GM21576 (cell line): Measurements from ENCODE around the gene BTRC.
A peak's percentile ranks its signal among the peaks of the same experiment; 100 is the strongest.

ENCODE experiments used
- ATAC-seq: cut with Tn5 transposase; IDR thresholded peaks from one replicate; pipeline ENCODE4 v1.9.1; 2021; ENCODE audit warnings: mild to moderate bottlenecking, moderate library complexity; ENCODE audit not compliant: unreplicated experiment

BTRC gene

GRCh38 chr10:101564490-101564991 is 210.6 kb downstream of the BTRC start:
- no peak for ATAC-seq

- ATAC-seq, result no peak
Observed at GRCh38 chr10:101565370-101565900, 211.5 kb downstream of the BTRC start.

DNA sequence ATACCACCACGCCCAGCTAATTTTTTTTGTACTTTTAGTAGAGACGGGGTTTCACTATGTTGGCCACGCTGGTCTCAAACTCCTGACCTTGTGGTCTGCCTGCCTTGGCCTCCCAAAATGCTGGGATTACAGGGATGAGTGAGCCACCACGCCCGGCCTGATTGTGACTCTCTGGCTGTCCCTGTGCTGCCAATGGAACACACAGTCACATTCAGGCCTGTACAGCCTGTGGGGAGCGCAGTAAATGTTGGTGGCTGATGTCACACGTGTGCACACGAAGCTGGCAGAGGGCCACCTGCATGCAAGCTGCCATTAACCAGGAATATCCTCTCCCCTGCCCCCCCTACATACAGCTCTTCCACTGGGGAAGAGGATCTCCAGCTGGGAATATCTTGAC is 212.0 kb downstream of the BTRC start:
- ATAC-seq, result no peak

- ATAC-seq, result no peak
Observed at GRCh38 chr10:101566333-101567164, 212.6 kb downstream of the BTRC start.

- no peak for ATAC-seq
Observed at GRCh38 chr10:101567165-101568006, 213.4 kb downstream of the BTRC start.

- ATAC-seq, result no peak
Observed at GRCh38 chr10:101568054-101568745, 214.2 kb downstream of the BTRC start.

- ATAC-seq, result no peak
Observed at GRCh38 chr10:101569323-101569621, 215.3 kb downstream of the BTRC start.

DNA sequence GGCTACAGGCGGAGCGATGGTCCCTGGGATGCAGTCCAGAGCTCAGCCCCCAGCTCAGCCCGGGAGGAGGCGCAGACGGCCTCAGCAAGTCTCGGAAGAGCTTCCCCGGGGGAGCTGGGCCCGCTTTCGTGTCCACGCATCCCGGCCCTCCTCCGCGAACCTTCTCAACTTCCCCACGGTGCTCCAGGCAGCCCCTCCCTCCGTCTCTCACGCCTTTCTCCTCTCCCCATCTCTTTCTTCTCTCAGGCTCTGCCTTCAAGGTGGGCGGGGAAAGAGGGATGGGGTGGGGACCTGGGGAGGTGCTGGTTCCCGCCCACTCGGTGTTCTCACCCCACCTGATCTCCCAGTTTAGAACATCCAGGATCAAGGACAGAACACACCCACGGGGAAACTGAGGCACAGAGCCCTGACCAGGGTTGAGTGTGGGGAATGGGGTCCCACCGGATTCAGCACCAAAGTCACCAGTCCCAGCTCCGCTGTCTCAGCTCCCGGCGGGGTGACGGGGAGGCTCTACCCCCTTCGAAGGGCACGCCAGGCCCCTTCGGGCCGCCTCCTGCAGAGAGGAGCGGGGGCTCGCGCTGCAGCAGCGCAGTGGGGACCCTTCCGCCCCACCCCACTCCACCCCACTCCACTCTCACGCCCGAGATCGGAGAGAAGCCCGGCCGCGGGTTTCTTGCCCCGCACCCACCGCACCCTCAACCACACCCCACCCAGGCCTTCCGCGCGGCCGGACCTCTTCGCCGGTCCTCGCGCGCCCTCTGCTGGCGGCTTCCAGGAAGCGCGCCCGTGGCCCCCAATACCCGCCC is 215.9 kb downstream of the BTRC start:
- peak; percentile 60 for ATAC-seq

DNA sequence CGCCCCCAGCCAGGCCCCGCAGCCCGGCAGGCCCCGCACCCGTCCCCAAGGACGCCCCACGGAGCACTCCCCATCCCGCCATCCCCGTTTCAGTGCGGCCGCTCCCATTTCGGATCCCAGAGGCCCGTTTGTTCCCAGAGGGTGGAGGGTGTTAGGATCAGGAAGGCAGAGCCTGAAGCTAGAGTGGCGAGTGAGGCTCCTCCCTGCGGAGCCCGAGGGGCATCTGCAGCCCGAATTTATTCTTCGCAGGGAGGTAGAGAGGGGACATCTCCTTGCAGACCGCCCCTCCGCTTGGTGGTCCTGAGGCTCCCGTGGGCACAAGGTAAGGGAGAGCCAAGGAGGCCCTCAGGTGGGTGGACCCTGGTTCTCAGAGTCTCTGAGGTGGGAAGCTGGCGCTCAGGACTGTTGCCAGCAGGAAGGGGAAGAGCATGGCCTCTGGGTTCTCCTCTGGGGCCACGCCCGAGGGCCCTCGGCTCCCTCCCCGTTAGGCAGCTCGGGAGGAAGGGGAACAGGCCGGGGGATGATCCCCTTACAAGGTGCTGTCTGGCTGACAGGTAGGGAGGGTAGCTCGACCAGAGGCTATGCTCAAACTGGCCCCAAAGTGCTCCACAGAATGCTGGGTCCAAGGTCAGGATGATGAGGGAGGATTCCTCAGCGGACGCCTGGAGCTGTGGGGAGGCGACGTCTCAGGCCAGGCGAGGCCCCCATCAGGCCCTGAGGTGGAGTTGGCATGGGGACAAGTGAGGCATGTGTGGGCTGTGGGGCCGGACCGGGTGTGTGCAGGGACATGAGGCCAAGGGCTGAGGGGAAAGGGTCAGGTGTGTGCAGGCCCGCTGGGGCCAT is 216.7 kb downstream of the BTRC start:
- peak; percentile 17 for ATAC-seq

GRCh38 chr10:101571271-101571925 is 217.4 kb downstream of the BTRC start:
- no peak for ATAC-seq

DNA sequence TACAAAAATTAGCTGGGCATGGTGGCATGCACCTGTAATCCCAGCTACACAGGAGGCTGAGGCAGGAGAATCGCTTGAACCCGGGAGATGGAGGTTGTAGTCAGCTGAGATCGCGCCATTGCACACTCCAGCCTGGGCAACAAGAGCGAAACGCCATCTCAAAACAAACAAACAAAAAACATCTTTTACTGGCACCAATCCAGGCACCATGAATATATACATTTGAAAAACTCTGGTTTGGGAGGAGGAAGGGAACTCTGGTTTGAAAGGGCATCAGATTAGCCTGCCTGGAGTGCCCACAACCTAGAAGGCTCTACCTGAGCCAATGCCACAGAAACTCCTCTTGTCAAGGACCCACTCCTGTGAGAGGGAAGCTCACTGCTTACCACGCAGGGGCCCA is 218.2 kb downstream of the BTRC start:
- ATAC-seq, result no peak

GRCh38 chr10:101572785-101573184 is 218.8 kb downstream of the BTRC start:
- ATAC-seq, result no peak

DNA sequence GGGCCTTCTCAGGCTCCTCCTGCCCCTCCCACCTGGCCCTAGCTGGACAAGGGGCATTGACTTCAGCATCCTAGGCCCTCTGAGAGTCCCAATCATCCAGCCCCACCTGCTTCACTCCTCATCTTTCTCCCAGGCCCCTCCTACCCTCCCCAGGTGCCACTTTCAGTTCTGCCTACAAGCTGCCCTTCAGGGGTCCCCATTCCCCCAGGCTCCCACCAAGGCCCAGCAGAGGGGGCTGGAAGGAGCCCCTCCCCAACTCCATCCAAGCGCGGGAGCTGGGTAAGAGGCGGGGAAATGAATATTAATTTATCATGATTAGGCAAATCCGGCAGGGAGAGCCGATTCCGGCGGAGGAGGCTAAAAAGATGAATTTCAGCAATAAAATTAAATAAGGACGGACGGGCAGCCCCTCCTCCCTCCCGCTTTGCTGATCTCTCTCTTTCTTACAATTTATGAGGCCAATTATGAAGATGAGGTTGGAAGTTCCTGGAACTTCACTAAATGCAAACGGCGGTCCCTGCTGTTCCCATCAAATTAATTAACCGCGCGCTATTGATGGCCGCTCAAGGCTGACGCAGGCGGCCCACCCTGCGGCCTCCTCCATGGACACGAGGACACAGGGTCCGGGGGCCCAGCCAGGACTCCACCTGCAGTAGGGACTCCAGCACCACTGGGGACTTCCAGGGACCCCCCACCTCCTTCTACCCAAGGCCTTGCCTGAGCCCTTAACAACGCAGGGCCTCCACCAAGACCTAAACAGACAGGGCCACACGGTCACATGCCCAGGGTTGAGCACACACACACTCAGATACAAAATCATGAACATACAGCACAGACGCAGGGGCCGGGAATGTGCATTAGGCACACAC is 220.2 kb downstream of the BTRC start:
- no peak for ATAC-seq

DNA sequence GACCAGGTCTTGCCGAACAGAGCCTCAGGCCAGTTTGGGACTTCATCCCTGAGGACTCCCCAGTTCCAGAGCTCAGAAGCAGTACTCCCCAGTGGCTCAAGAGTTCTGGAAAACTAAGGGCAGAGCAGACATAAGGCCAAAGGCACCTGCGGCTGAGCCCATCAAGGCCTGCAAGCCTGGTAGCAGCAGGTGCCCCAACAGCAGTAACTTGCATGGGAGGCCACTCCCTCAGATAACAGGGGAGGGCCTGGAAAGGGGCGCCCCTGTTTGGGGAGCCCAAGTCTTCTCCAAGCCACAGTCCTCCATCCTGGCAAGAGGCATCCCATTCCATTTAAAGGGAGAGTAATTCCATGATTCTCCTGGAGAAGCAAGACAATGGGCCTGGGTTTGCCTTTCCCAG is 221.1 kb downstream of the BTRC start:
- ATAC-seq, result no peak

DNA sequence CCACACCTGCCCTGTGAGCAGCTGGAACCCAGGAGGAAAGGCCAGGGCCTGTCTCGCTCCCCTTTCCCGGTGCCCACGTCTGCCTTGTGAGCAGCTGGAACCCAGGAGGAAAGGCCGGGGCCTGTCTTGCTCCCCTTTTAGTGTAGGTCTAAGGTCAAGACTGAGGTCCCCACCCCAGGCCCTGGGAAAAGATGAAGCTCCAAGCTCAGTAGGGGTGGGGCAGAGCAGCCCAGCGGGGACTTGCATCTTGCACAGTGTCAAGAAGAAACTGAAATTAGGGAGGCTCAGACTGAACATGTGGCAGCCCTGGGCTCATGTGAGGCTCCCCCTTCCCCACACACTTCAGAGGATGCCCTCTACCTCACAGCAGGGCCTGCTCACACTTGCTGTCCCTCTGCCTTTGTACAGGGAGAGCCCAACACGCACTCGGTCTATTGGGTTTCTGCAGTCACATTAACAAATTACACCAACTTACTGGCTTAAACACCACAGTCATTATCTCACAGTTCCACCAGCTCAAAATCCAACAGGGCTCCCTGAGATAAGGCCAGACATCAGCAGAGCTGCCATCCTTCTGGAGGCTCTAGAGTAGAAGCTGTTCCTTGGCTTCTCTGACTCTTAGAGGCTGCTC is 221.7 kb downstream of the BTRC start:
- no peak for ATAC-seq

DNA sequence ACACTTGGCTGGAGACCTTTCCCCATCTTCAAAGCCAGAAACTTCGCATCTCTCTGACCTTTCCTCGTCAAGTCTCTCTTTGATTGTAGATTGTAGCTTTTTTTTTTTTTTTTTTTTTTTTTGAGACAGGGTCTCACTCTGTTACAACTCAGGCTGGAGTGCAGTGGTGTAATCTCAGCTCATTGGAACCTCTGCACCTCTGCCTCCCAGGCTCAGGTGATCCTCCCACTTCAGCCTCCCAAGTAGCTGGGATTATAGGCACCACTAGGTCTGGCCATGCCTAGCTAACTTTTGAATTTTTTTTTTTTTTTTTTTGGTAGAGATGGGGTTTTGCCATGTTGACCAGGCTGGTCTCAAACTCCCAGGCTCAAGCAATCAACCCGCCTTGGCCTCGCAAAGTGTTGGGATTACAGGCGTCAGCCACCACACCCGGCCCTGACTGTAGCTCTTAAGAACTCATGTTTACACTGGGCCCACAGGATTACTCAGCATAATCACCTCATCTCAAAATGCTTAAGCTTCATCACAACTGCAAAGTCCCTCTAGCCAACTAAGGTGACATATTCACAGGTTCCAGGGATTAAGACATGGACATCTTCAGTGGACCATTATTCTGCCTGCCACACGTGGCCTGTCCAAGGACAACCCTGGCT is 222.4 kb downstream of the BTRC start:
- ATAC-seq, result no peak
